NT2/D1 (cell line): ENCODE data around the gene IZUMO1.
A peak's percentile ranks its signal among the peaks of the same experiment; 100 is the strongest.
"Not testable (repeated sequence)": the region's sequence is repeated elsewhere in the genome, so short reads cannot be mapped to it uniquely, and the experiment has no call there.

Source experiments
- DNase-seq: peaks from one replicate; pipeline ENCODE4 v3.0.0-alpha.2; 2011; ENCODE audit warnings: low read depth, low spot score
- H3K27me3 ChIP-seq: 2 replicates; pipeline ENCODE4 v1.6.0; 2011; ENCODE audit warnings: mild to moderate bottlenecking; ENCODE audit not compliant: insufficient read length, insufficient read depth
- H3K36me3 ChIP-seq: 2 replicates; pipeline ENCODE4 v1.6.1; 2011; ENCODE audit warnings: mild to moderate bottlenecking, low read length, mixed read lengths; ENCODE audit not compliant: insufficient read depth, insufficient read length
- H3K4me1 ChIP-seq: 2 replicates; pipeline ENCODE4 v1.5.1; 2011; ENCODE audit not compliant: insufficient read depth, insufficient read length
- H3K4me3 ChIP-seq: 2 replicates; pipeline ENCODE4 v1.5.1; 2011; ENCODE audit warnings: low read depth; ENCODE audit not compliant: insufficient read length
- H3K9ac ChIP-seq: 2 replicates; pipeline ENCODE4 v1.6.0; 2011; ENCODE audit warnings: low read depth; ENCODE audit not compliant: insufficient read length
- H3K9me3 ChIP-seq: 2 replicates; pipeline ENCODE4 v1.5.1; 2011; ENCODE audit warnings: mild to moderate bottlenecking, low read length; ENCODE audit not compliant: insufficient read depth
- SUZ12 ChIP-seq: IDR thresholded peaks from 2 replicates; pipeline ENCODE4 v1.6.1; 2011; ENCODE audit not compliant: insufficient read length, insufficient read depth; ENCODE audit errors: extremely low read depth
- YY1 ChIP-seq: IDR thresholded peaks from 2 replicates; pipeline ENCODE4 v1.6.1; 2011; ENCODE audit not compliant: insufficient read length, insufficient read depth
- ZNF274 ChIP-seq: IDR thresholded peaks from 2 replicates; pipeline ENCODE4 v1.6.1; 2011; ENCODE audit warnings: mild to moderate bottlenecking, low read depth, low read length

The IZUMO1 gene

GRCh38 chr19:48702701-48703100 lies 44.0 kb downstream of the IZUMO1 start:
- Histone ChIP-seq H3K9ac (no peak overlapping the region), H3K4me3 (no peak overlapping the region), H3K4me1 (no peaks in the 10 kb centered on the region), H3K9me3 (no peaks in the 10 kb centered on the region), H3K27me3 (no peaks in the 10 kb centered on the region), H3K36me3 (no peaks in the 10 kb centered on the region)
- DNase-seq, result no peak
- TF ChIP-seq SUZ12 (no peak), YY1 (no peak), ZNF274 (no peak)

DNA sequence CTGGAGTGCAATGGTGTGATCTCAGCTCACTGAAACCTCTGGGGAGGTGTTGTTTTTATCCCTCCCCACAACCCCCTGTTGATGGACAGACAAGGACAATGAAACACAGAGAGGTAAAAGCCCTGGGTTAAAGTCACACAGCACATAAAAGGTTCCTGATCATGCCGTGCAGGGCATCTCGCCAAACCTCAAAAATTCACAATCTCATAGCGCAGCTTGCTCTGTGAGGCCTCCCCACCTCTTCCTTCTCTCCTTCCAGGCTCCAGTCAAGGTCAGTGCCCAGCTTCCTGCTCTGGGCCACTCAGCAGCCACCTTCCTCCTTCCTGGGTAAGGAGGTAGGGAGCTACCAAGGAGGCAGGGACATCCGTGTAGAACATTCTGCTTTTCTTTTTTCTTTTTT lies 48.7 kb downstream of the IZUMO1 start:
- TF ChIP-seq YY1, result no peak
- TF ChIP-seq ZNF274, result no peak
- no peak for TF ChIP-seq SUZ12
- Histone ChIP-seq H3K4me1 (peaks cover 5% of the 10 kb centered on the region), H3K9me3 (no peaks in the 10 kb centered on the region), H3K36me3 (no peaks in the 10 kb centered on the region), H3K27me3 (no peaks in the 10 kb centered on the region), H3K9ac (no peak overlapping the region), H3K4me3 (no peak overlapping the region)
- DNase-seq, result no peak

DNA sequence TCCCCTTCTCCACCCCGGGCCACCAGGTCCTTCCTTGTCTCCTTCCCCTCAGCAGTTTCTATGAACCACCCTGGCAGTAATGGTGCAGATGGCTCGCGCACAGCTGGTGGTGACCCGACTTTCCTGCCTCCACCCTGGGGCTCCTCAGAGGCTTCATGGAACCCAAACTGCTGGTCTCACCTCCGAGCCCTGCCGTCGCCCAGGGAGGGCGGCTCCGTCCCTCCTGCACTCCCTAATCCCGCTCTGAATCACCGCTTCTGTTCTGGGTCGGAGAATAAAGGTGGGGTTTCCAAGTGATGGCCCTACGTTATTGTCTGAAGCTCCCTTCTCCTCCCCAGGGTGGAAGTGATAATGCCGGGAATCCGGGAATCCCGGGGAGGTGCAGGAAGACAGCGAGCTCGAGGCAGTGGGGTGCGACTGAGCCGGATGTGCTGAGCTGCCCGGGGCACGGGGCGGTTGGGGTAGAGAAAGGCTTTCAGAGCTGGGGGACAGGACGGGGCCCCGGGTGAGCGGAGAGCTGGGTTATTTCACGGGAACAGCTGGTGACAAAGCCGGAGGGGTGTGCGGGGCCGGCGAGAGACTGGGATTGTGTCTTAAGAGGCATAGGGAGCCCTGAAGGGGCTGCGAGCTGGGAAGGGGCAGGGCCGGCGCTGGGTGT lies 50.2 kb downstream of the IZUMO1 start:
- DNase-seq, result no peak
- peak overlapping the region; percentile 71 for H3K4me3 ChIP-seq
- H3K36me3 ChIP-seq, result no peaks in the 10 kb centered on the region
- TF ChIP-seq SUZ12 (no peak), ZNF274 (no peak), YY1 (no peak)
- no peaks in the 10 kb centered on the region for H3K27me3 ChIP-seq
- H3K4me1 ChIP-seq, result peaks cover 5% of the 10 kb centered on the region
- H3K9ac ChIP-seq, result peak overlapping the region; percentile 76
- no peaks in the 10 kb centered on the region for H3K9me3 ChIP-seq

GRCh38 chr19:48695743-48696352 lies 50.9 kb downstream of the IZUMO1 start, which contains the start of gene FUT2:
FUT2 (plus strand) TSS chr19:48695971; CDS start chr19:48702957, 6,986 bp downstream.
- no peak for TF ChIP-seq SUZ12
- peak within 1 kb of the TSS; percentile 76 for H3K9ac ChIP-seq
- peak within 1 kb of the TSS; percentile 71 for H3K4me3 ChIP-seq
- H3K36me3 ChIP-seq, result no peaks in the 10 kb centered on the region
- DNase-seq, result no peak
- H3K27me3 ChIP-seq, result no peaks in the 10 kb centered on the region
- no peaks in the 10 kb centered on the region for H3K9me3 ChIP-seq
- peaks cover 5% of the 10 kb centered on the region for H3K4me1 ChIP-seq

- H3K36me3 ChIP-seq, H3K4me1 ChIP-seq, H3K4me3 ChIP-seq, DNase-seq, H3K27me3 ChIP-seq, H3K9me3 ChIP-seq, H3K9ac ChIP-seq: not testable (repeated sequence)
Measured at GRCh38 chr19:48693629-48694028, 53.1 kb downstream of the IZUMO1 start.
